Activated naive CD4-positive, alpha-beta T cell (primary cell): ENCODE results near the gene ZNF778.
"Not testable (repeated sequence)": the region's sequence is repeated elsewhere in the genome, so short reads cannot be mapped to it uniquely, and the experiment has no call there.

ENCODE experiments used
- DNase-seq, 4 experiments: peaks; one replicate each; lab custom pipeline; 2025; lab: John Stamatoyannopoulos, UW

The ZNF778 gene

GRCh38 chr16:89183463-89183862, 34.0 kb upstream of the ZNF778 start:
- no peak for DNase-seq

- no peak for DNase-seq
These were observed 33.4 kb upstream of the ZNF778 start for GRCh38 chr16:89183975-89184676.

GRCh38 chr16:89184677-89184932, 32.9 kb upstream of the ZNF778 start:
- no peak for DNase-seq

- no peak for DNase-seq
These were observed 32.3 kb upstream of the ZNF778 start for GRCh38 chr16:89184933-89185794.

GRCh38 chr16:89185887-89186592, 31.5 kb upstream of the ZNF778 start:
- not testable (repeated sequence) for DNase-seq

- not testable (repeated sequence) for DNase-seq
These were observed 30.9 kb upstream of the ZNF778 start for GRCh38 chr16:89186593-89187031.

- no peak for DNase-seq
These were observed 30.3 kb upstream of the ZNF778 start for GRCh38 chr16:89187032-89187769.

GRCh38 chr16:89187770-89188392, 29.6 kb upstream of the ZNF778 start:
- no peak for DNase-seq

GRCh38 chr16:89188471-89189357, 28.8 kb upstream of the ZNF778 start:
- not testable (repeated sequence) for DNase-seq

GRCh38 chr16:89189358-89190025, 28.0 kb upstream of the ZNF778 start:
- DNase-seq: no peak

- DNase-seq: no peak
These were observed 27.1 kb upstream of the ZNF778 start for GRCh38 chr16:89190150-89190958.

- no peak for DNase-seq
These were observed 26.2 kb upstream of the ZNF778 start for GRCh38 chr16:89191033-89191900.

- DNase-seq: no peak
These were observed 25.7 kb upstream of the ZNF778 start for GRCh38 chr16:89191901-89192185.

- DNase-seq: peak in 3 of 4 experiments; percentile 67 to 86 (median 81)
These were observed 25.1 kb upstream of the ZNF778 start for GRCh38 chr16:89192186-89192955.

- no peak for DNase-seq
These were observed 24.4 kb upstream of the ZNF778 start for GRCh38 chr16:89192956-89193575.

GRCh38 chr16:89193576-89194293, 23.8 kb upstream of the ZNF778 start:
- DNase-seq: no peak
